IPS DF 6.9 (cell line): ENCODE results near the gene TK2.

Source experiments
- DNase-seq: peaks from one replicate; pipeline ENCODE4 v3.0.0-alpha.2; 2013; ENCODE audit warnings: low read depth, low spot score
- H3K27ac ChIP-seq: one replicate; pipeline ENCODE4 v1.5.1; 2013; ENCODE audit warnings: low read length, control low read depth
- H3K27me3 ChIP-seq: 2 replicates; pipeline ENCODE4 v1.6.1; 2013; ENCODE audit warnings: mild to moderate bottlenecking, low read length; ENCODE audit not compliant: control insufficient read depth, insufficient read depth
- H3K36me3 ChIP-seq: 2 replicates; pipeline ENCODE4 v1.6.1; 2013; ENCODE audit warnings: low read length; ENCODE audit not compliant: control insufficient read depth, insufficient read depth
- H3K4me1 ChIP-seq: 2 replicates; pipeline ENCODE4 v1.6.1; 2013; ENCODE audit warnings: low read length; ENCODE audit not compliant: control insufficient read depth, insufficient read depth
- H3K4me3 ChIP-seq: 2 replicates; pipeline ENCODE4 v1.5.1; 2013; ENCODE audit warnings: mild to moderate bottlenecking, low read length
- H3K9me3 ChIP-seq: 2 replicates; pipeline ENCODE4 v1.6.1; 2013; ENCODE audit warnings: low read length, inconsistent platforms; ENCODE audit not compliant: control insufficient read depth, insufficient read depth
- WGBS: extraction: QIAGEN DNeasy Blood & Tissue Kit; methylation state at CpG from one replicate; pipeline ENCODE4 v1.1.7; 2013; ENCODE audit warnings: mixed read lengths, missing lambda C conversion rate; ENCODE audit not compliant: insufficient read length, insufficient coverage; 5-methylcytosine and 5-hydroxymethylcytosine counted together

The TK2 gene

DNA sequence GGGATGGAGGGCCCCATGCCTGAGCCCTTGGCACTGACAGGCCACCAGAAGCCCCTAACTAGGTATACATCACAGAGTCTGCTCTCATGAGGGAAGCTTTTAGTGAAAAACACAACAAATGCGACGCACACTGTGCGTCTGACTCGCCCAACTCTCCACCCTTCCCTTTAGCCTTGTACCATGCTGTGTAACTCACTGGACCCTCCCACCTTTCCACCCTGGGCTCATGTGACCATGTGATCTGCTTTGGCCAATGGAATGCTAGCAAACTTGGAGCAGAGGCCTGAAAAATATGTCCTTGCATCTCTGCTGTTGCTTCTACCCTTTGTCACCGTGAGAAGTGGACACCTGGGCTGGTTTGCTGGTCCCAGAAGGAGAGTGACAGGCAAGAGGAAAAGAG is 21.6 kb downstream of the TK2 start:
- no peaks in the 10 kb centered on the region for H3K9me3 ChIP-seq
- H3K4me1 ChIP-seq = no peaks in the 10 kb centered on the region
- H3K27ac ChIP-seq = no peak overlapping the region
- no peak overlapping the region for H3K4me3 ChIP-seq
- no peaks in the 10 kb centered on the region for H3K36me3 ChIP-seq
- DNase-seq = no peak
- WGBS = no CpG with 5 or more reads among the region's 5 CpGs
- no peaks in the 10 kb centered on the region for H3K27me3 ChIP-seq

DNA sequence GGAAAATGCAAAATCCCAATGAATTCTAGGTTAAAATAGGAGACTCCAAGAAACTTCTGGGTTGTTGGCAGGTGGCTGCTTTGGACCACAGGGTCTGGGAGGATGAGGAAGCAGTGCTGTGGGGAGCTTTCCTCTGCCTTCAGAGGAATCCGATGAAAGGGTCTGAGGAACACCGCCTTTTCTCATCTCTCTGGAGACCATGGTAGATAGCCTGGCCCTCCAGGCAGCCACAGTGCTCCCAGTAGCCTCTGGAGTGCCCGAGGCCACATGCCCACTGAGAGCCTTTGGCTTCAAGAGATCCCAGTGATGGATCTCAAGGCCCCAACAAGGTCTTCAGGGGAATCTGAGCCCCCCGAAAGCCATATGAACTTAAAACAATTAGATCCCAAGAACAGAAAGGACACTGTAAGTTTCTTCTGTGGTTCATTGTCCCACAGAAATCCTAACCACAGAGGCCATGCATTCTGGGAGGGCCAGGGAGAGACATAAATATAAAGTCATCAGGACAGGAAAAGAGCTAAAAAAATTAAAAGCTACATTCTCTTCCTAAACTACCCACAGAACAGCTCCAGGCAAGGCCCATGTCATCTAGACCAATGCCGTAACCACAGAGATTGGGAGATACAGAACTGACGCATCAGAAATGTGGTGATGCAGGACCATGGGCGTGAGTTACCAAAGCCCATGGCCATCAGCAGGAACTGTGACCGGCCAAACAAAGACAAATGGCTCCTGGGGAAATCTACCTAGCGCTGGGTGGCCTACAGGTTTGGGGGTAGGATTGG is 24.3 kb downstream of the TK2 start:
- no peaks in the 10 kb centered on the region for H3K4me1 ChIP-seq
- H3K9me3 ChIP-seq = no peaks in the 10 kb centered on the region
- H3K27me3 ChIP-seq = no peaks in the 10 kb centered on the region
- H3K36me3 ChIP-seq = no peaks in the 10 kb centered on the region
- no peak overlapping the region for H3K4me3 ChIP-seq
- H3K27ac ChIP-seq = no peak overlapping the region
- no CpG with 5 or more reads among the region's 9 CpGs for WGBS
- no peak for DNase-seq

DNA sequence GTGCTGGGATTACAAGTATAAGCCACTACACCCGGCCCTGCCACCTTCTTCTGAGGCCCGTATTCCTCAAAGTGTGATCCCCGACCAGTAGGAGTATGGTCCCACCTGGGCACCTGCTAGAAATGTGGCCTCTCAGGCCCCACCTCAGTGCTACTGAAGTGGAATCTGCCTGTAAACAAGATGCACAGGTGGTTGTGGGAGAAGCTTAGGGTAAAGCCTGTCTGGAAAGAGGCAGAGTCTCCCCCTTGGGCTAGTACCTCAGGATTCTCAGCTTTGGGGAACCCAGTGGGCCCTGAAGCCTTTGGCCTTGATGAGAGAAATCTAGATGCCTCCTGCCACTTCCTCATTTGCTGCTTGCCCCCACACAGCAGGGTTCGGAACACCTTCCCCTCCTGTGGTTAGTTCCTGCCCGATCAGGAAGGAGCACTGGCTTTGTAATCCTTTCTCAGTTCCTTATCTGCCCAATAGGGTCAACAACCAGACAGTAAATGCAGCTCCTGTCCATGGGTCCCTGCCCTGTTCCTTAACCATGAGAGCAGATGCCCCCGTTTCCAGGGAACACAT is 25.2 kb downstream of the TK2 start:
- no peak overlapping the region for H3K4me3 ChIP-seq
- H3K9me3 ChIP-seq = no peaks in the 10 kb centered on the region
- DNase-seq = no peak
- H3K4me1 ChIP-seq = no peaks in the 10 kb centered on the region; the same call in 1 of the 2 replicates
- H3K27me3 ChIP-seq = no peaks in the 10 kb centered on the region
- no CpG with 5 or more reads among the region's 6 CpGs for WGBS
- no peaks in the 10 kb centered on the region for H3K36me3 ChIP-seq
- H3K27ac ChIP-seq = no peak overlapping the region

DNA sequence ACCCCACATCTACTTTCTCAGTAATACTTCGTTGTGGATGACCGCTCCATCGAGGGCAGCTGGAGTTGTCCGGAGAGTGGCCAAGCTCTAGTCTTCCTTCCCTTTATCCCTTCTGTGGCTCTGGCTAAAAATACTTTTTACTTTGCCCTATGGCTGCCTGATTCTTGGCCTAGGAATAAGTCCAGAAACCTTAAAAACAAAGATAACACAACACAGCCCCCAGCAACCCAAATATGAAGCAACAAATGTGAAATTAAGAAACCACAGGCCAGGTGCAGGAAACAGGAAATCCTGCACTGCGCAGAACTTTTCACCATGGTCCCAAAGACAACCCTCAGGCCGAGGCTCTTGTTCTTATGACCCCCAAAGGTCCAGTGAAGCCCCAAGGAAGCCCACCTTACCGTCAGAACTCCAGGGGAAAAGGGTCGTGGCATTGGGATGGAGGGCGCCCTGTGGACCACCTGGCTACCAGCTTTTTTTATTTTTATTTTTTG is 26.0 kb downstream of the TK2 start:
- DNase-seq = no peak
- Histone ChIP-seq H3K4me1 (no peaks in the 10 kb centered on the region; the same call in 1 of the 2 replicates), H3K9me3 (no peaks in the 10 kb centered on the region), H3K4me3 (no peak overlapping the region), H3K27me3 (no peaks in the 10 kb centered on the region), H3K27ac (no peak overlapping the region), H3K36me3 (no peaks in the 10 kb centered on the region)
- no CpG with 5 or more reads among the region's 9 CpGs for WGBS

- no peak overlapping the region for H3K4me3 ChIP-seq
- H3K4me1 ChIP-seq = no peaks in the 10 kb centered on the region; the same call in 1 of the 2 replicates
- H3K27ac ChIP-seq = no peak overlapping the region
- WGBS = no CpG with 5 or more reads among the region's 11 CpGs
- no peaks in the 10 kb centered on the region for H3K36me3 ChIP-seq
- H3K9me3 ChIP-seq = no peaks in the 10 kb centered on the region
- DNase-seq = no peak
- H3K27me3 ChIP-seq = no peaks in the 10 kb centered on the region
Measured at GRCh38 chr16:66522816-66523590, 26.9 kb downstream of the TK2 start.

DNA sequence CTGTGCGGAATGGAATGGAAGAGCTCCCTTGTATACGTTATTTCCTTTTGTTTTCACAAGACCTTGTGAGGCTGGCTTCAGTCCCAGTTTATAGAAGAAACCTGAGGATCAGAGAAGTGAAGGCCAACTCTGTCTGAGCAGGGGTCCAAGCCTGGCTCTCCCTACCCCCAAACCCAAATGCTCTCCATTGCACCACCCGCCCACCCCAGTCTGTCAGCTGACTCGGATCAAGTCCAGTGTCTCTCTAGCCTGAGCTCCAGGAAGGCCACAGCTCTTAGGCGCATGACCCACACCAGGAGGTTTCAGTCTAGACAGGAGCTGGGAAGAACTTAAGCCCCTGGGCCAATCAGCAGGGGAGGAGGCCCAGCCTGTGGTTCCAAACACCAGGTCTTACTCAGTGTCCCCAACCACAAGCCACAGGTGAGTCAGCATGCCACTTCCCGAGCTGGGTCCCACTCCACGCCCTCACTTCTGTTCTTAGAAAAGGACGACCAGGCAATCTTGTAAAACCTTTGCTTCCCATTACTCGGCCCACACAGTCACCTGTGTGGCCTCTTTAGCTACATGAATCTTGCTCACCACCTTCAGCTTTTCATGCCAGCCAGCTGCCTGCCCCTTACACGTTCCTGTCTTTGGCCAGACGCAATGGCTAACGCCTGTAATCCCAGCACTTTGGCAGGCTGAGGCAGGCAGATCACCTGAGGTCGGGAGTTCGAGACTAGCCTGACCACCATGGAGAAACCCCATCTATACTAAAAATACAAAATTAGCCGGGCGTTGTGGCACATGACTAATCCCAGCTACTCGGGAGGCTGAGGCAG is 27.8 kb downstream of the TK2 start:
- H3K36me3 ChIP-seq = no peaks in the 10 kb centered on the region
- H3K27ac ChIP-seq = no peak overlapping the region
- H3K4me3 ChIP-seq = no peak overlapping the region
- H3K4me1 ChIP-seq = no peaks in the 10 kb centered on the region; the same call in 1 of the 2 replicates
- H3K9me3 ChIP-seq = no peaks in the 10 kb centered on the region
- no CpG with 5 or more reads among the region's 17 CpGs for WGBS
- H3K27me3 ChIP-seq = no peaks in the 10 kb centered on the region
- DNase-seq = no peak

- Histone ChIP-seq H3K4me3 (no peak overlapping the region), H3K27ac (no peak overlapping the region), H3K36me3 (no peaks in the 10 kb centered on the region), H3K4me1 (no peaks in the 10 kb centered on the region; the same call in 1 of the 2 replicates), H3K9me3 (no peaks in the 10 kb centered on the region), H3K27me3 (no peaks in the 10 kb centered on the region)
- WGBS = no CpG with 5 or more reads among the region's 5 CpGs
- DNase-seq = no peak
Measured at GRCh38 chr16:66521252-66521713, 28.6 kb downstream of the TK2 start.

GRCh38 chr16:66520406-66521170 is 29.3 kb downstream of the TK2 start:
- Histone ChIP-seq H3K27ac (no peak overlapping the region), H3K4me1 (peaks cover under 1% of the 10 kb centered on the region)
- no peak for DNase-seq

GRCh38 chr16:66519482-66520373 is 30.2 kb downstream of the TK2 start:
- Histone ChIP-seq H3K27me3 (no peaks in the 10 kb centered on the region), H3K9me3 (no peaks in the 10 kb centered on the region), H3K4me3 (no peak overlapping the region), H3K36me3 (no peaks in the 10 kb centered on the region), H3K4me1 (peaks cover 2% of the 10 kb centered on the region), H3K27ac (no peak overlapping the region)
- WGBS = no CpG with 5 or more reads among the region's 11 CpGs
- no peak for DNase-seq

More at GRCh38 chr16:66520406-66521170, 29.3 kb downstream of the TK2 start:
- no CpG with 5 or more reads among the region's 14 CpGs for WGBS
- no peaks in the 10 kb centered on the region for H3K9me3 ChIP-seq
- H3K27me3 ChIP-seq = no peaks in the 10 kb centered on the region
- H3K36me3 ChIP-seq = no peaks in the 10 kb centered on the region
- no peak overlapping the region for H3K4me3 ChIP-seq
